GM12878 (cell line): ENCODE measurements around the gene HPD.

Experiments used
- BHLHE40 ChIP-seq, 2 experiments: fragments of 450-650 bp in 1 of 2; IDR thresholded peaks; 2 replicates each; pipeline ENCODE4 v1.6.1; 2011 to 2017; ENCODE audit warnings: low read depth in 2 of 2, borderline replicate concordance in 1 of 2, improper control_type of control experiment in 1 of 2, low read length in 1 of 2, mild to moderate bottlenecking in 1 of 2
- CREM ChIP-seq: IDR thresholded peaks from 2 replicates; pipeline ENCODE4 v1.6.1; 2014; ENCODE audit warnings: antibody characterized with exemption, low read depth
- EP300 ChIP-seq, 2 experiments: fragments of 150-350 bp in 1 of 2; IDR thresholded peaks; 2 replicates each; pipeline ENCODE4 v1.6.1; 2011 to 2012; ENCODE audit warnings: low read depth in 2 of 2, low read length in 2 of 2, borderline replicate concordance in 1 of 2, improper control_type of control experiment in 1 of 2, inconsistent platforms in 1 of 2; ENCODE audit not compliant: control insufficient read depth in 1 of 2
- EZH2 ChIP-seq: IDR thresholded peaks from 2 replicates; pipeline ENCODE4 v1.6.1; 2012; ENCODE audit warnings: low read depth, mild to moderate bottlenecking, control low read depth, inconsistent platforms, low read length, borderline replicate concordance; ENCODE audit not compliant: control insufficient read depth
- SREBF1 ChIP-seq: IDR thresholded peaks from 2 replicates; pipeline ENCODE4 v1.6.1; 2012; ENCODE audit warnings: mild to moderate bottlenecking, low read length
- TARDBP ChIP-seq: IDR thresholded peaks from 2 replicates; pipeline ENCODE4 v1.6.1; 2016; ENCODE audit warnings: borderline replicate concordance

DNA sequence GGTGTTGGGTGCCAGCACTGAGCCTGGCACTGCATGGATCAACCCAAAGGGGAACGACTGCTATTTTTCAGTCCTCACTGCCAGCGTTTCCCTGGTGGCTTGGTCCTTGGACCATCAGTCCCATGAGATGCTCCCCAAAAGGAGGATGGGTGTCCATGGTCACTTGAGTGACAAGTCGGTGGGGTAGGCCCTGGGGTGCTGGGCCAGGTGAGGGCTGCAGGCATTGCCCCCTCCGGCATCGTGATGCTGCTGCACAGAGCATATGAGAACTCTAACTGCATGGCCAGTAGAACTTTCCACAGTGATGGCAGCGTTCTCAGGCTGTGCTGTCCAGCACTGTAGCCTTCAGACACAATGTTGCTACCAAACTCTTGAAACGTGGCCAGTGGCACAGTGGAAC, 38.6 kb downstream of the HPD start:
- TF ChIP-seq TARDBP (no peak), BHLHE40 (IDR thresholded peaks at IDR 0.05; ENCODE audit: borderline replicate concordance in 1 of 2, low read depth in 2 of 2, low read length in 1 of 2) (no peak), EP300 (IDR thresholded peaks at IDR 0.05; ENCODE audit: borderline replicate concordance in 1 of 2, control insufficient read depth in 1 of 2, low read depth in 2 of 2, low read length in 2 of 2) (no peak), EZH2 (no peak), CREM (no peak), SREBF1 (no peak)
